Measurements from ENCODE around the gene PTH1R.

The PTH1R gene

DNA sequence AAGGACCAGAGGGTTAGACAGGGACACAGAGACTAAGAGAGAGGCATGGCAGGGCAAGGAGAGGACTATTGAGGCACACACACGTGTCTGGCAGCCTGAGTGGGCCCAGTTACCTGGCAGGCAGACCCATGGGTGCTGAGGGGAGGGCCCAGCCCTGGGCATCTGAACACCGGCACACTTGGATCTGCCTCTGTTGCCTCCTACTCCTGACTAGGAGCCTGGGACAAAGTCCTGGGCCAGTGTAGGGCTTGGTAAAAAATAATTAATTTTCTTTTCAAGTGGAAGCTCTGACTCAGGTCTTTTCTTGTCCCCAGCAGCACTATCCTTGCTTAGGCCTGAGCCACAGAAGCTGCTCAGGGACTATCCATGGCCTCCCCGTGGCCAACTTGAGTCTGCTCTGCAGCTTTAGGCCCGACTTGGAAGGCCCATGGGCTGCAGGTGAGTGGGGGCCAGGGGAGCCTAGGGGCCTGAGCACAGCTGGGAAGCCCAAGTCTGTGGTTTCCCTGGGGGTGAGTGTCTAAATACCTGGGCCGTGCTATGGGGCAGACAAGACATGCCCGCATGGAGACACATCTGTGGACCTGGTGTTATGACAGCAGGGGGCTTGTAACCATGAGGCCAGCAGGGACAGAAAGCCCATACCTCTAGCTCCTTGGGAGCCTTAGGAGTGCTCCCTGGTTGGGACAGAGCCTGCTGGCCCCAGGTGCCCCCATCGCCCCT, at the start of gene PTH1R:
Gene PTH1R (plus strand): TSS at position 316 of the 720 bp plus-strand sequence. CDS start 5,839 bp downstream, outside the sequence.
- no peak within 1 kb of the TSS for H3K27ac ChIP-seq
- TF ChIP-seq, protein P1, sequence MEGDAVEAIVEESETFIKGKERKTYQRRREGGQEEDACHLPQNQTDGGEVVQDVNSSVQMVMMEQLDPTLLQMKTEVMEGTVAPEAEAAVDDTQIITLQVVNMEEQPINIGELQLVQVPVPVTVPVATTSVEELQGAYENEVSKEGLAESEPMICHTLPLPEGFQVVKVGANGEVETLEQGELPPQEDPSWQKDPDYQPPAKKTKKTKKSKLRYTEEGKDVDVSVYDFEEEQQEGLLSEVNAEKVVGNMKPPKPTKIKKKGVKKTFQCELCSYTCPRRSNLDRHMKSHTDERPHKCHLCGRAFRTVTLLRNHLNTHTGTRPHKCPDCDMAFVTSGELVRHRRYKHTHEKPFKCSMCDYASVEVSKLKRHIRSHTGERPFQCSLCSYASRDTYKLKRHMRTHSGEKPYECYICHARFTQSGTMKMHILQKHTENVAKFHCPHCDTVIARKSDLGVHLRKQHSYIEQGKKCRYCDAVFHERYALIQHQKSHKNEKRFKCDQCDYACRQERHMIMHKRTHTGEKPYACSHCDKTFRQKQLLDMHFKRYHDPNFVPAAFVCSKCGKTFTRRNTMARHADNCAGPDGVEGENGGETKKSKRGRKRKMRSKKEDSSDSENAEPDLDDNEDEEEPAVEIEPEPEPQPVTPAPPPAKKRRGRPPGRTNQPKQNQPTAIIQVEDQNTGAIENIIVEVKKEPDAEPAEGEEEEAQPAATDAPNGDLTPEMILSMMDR (IDR thresholded peaks at IDR 0.05) = no peak
- TF ChIP-seq ZFX (IDR thresholded peaks at IDR 0.05; ENCODE audit: borderline replicate concordance) = no peak

DNA sequence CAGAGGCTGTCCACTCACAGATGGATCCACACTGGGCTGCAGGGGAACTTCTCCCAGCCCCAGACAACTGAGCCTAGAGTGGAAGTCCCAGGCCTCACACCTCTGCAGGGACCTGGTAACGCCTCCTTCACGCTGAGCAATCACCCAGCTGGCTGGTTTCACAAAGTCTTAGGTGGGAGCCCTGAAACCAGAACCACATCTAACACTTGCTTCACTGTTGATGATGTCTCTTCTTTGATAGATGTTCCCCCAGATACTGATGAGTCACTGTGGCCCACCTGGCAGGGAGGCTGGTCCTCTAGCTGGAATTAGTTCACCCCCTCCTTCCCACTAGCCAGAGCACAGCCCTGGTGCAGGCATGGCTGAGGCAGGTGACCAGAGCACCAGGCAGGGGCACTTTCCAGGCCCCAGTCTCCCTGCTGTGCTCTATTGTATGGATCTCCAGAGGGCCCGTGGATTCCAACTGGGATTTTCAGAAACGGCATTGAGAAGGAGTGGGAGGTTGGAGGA, 47.8 kb upstream of the PTH1R start:
- H3K27ac ChIP-seq = no peak overlapping the region
- no peak for TF ChIP-seq ZFX (IDR thresholded peaks at IDR 0.05; ENCODE audit: borderline replicate concordance)
- TF ChIP-seq, protein P1 (IDR thresholded peaks at IDR 0.05) = no peak

DNA sequence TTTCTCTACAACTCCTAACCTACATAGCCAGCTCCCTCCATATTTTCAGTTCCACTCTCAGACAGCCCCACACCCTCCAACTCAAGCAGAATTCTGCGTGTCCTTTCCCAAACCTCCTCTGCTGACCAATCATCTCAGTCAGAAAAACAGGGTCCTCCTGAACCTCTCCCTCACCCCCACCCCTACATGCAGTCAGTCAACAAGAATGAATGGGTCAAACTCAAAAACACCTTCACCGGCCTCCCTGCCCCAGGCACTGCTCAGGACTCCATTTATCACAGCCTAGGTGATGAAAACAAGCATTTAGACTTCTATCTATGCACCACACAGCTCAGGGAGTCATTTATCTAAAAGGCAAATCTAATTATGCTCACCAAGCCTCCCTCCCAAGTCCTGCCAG, 46.7 kb upstream of the PTH1R start:
- TF ChIP-seq, protein P1 (IDR thresholded peaks at IDR 0.05) = no peak
- no peak for TF ChIP-seq ZFX (IDR thresholded peaks at IDR 0.05; ENCODE audit: borderline replicate concordance)
- H3K27ac ChIP-seq = no peak overlapping the region

DNA sequence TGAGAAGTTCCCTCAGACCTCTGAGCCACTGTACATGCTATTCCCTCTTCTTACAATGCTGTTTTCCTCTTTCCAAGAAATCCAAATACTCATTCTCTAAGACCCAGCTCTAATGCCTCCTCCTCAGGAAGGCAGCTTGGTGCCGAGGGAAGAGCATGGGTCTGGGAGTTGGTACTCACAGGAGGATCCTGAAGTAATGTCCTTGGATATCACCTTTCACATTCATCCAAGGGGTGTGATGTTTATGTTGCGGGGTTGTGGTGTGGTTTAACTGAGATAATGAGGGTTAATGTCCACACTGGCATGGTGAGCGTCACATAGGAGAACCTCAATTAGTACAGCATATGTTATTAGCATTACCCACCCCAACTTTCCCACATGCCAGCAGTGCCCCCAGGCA, 46.2 kb upstream of the PTH1R start:
- H3K27ac ChIP-seq = no peak overlapping the region
- TF ChIP-seq ZFX (IDR thresholded peaks at IDR 0.05; ENCODE audit: borderline replicate concordance) = no peak
- TF ChIP-seq, protein P1 (IDR thresholded peaks at IDR 0.05) = no peak

DNA sequence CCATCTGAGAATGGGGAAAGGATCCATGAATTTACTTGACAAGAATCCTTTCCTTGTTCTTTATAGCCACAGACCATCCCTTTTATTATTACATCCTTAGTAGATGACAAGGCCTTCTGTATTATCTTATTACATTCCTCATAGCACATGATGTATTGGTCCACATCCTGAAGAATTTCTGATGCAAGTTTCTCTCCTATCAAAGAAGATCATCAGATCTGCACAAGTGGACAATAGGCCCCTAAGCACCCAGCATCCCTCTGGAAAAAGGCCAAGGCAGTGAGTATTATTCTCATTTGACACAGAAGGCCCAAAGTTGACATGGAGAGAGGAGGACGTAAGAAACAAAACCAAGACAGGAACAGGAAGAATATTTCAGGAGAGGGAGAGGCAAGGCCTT, 45.7 kb upstream of the PTH1R start:
- H3K27ac ChIP-seq = no peak overlapping the region
- no peak for TF ChIP-seq ZFX (IDR thresholded peaks at IDR 0.05; ENCODE audit: borderline replicate concordance)

DNA sequence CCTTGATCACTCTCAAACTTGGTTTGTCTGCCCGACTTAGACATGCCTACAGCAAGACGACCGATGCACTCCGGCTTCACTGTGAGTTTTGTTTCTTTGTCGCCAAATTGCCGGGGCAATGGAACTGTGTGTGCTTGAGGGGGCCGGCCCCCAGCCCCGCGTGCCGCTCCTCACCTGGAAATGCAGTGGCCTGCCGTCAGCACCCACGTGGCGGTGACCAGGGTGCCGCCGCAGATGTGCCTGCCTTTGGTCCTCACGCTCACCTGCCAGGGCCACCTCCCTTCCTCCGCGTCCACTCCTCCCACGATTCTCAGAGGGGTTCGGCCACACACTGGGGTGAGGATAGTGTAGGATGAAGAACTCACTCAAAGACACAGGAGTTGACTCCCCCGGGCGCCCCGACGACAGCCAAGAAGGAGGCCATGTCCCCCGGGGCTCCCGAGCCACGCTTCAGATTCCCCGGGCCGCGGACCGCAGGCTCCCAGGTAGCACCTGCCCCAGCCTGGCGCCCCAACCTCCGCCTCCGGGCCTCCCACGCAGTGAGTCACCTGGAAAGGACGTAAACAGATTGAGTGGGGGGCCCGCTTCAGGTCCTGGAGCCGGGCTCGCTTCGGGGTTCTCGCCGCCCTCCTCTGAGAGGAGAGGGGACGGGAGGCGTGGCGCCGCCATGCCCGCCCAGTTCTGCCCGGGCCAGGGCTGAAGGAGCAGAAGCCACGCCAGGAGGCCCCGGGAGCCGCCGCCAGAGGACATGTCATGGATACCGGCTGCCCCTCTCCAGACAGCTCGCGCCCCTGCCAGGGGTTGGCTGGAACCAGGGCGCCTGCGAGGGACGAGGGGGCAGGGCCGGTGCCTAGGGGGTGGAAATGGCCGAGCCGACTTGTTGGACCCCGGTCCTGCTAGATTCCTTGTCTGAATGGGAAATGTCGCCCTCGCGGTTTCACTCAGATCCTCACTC, 43.9 kb upstream of the PTH1R start:
- TF ChIP-seq ZFX (IDR thresholded peaks at IDR 0.05; ENCODE audit: borderline replicate concordance) = no peak
- TF ChIP-seq, protein P1 (IDR thresholded peaks at IDR 0.05) = no peak
- no peak overlapping the region for H3K27ac ChIP-seq

DNA sequence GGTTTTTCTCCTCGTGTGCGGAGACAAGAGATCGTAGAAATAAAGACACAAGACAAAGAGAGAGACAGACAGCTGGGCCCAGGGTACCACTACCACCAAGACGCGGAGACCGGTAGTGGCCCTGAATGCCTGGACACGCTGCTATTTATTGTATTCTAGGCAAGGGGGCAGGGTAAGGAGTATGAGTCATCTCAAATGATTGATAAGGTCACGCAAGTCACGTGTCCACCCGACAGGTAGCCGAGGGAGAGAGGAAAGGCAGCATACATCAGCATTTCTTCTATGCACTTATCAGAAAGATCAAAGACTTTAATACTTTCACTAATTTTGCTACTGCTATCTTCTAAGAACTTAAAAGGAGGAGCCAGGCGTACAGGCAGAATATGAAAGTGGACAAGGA, 42.5 kb upstream of the PTH1R start:
- no peak overlapping the region for H3K27ac ChIP-seq
- no peak for TF ChIP-seq ZFX (IDR thresholded peaks at IDR 0.05; ENCODE audit: borderline replicate concordance)
- TF ChIP-seq, protein P1 (IDR thresholded peaks at IDR 0.05) = no peak

All from 22Rv1 (cell line).